Measurements from ENCODE around the gene LPIN1.

DNA sequence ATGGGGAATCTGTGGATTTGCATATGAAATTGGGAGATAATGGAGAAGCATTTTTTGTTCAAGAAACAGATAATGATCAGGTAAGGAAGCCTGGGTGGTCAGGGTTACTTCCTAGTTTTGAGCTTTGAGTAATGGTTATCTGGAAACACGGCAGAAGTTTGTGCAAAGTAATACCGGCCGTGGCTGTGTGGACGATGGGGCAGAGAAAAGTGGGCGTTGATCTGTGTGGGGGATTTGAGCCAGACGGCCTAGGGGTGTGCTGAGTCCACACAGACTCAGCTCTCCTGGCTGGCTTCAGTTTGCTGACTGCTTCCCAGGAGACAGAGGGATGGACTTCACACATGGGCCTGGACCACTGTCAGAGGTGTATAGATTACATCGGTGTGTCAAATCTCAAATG is 21.3 kb downstream of the LPIN1 start:
- TF ChIP-seq, protein P1, sequence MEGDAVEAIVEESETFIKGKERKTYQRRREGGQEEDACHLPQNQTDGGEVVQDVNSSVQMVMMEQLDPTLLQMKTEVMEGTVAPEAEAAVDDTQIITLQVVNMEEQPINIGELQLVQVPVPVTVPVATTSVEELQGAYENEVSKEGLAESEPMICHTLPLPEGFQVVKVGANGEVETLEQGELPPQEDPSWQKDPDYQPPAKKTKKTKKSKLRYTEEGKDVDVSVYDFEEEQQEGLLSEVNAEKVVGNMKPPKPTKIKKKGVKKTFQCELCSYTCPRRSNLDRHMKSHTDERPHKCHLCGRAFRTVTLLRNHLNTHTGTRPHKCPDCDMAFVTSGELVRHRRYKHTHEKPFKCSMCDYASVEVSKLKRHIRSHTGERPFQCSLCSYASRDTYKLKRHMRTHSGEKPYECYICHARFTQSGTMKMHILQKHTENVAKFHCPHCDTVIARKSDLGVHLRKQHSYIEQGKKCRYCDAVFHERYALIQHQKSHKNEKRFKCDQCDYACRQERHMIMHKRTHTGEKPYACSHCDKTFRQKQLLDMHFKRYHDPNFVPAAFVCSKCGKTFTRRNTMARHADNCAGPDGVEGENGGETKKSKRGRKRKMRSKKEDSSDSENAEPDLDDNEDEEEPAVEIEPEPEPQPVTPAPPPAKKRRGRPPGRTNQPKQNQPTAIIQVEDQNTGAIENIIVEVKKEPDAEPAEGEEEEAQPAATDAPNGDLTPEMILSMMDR (IDR thresholded peaks at IDR 0.05), result no peak
- TF ChIP-seq EZH2 (IDR thresholded peaks at IDR 0.05; ENCODE audit: borderline replicate concordance, insufficient read depth, low read depth, low read length, poor library complexity, severe bottlenecking), result no peak

Measured in B cell (primary cell).